ENCODE data around the gene PACS1. TPM values are rescaled to one million over a fixed set of nuclear protein-coding genes. Genes with fewer than 3 reads are reported as not detected.

Gene PACS1
- total RNA-seq, 1 experiment from 2014 or later = 33.5 TPM

DNA sequence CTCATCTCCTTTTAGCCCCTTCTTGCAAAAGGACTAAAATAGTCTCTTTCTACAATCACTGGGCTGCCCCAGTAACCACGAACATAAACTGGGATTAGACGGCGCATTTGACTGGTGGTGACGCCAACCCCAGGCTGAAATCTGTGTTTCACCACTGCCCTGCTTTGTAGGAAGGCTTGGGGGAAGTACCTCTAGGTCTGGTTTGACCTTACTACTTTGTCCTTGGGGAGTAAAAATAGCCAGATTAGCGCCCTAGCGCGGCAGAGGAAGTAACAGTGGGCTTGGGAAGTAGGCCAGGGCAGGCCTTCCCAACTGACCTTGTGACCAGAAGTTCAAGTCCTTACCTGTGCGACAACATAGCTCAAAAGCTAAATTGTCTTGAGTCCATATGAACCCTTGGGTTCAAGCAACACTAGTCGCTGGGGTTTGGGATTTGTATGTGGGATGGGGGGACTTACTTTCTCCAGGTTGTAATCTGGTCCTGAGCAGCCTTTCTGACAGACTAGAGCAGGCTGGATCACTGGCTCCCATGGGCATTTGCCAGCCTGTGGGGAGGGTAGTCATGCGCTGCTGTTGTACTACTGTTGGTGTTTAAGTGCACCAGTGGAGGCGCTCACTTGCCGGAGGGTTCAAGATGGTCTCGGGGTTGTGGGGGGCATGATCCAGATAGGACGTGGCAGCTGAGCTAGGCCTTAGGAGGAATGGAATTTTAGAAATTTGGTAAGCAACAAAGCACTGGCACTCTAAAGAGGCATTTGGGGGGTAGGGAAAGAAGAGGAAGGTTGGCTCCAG lies 953 bp upstream of the PACS1 start:
- TF ChIP-seq, protein P1, sequence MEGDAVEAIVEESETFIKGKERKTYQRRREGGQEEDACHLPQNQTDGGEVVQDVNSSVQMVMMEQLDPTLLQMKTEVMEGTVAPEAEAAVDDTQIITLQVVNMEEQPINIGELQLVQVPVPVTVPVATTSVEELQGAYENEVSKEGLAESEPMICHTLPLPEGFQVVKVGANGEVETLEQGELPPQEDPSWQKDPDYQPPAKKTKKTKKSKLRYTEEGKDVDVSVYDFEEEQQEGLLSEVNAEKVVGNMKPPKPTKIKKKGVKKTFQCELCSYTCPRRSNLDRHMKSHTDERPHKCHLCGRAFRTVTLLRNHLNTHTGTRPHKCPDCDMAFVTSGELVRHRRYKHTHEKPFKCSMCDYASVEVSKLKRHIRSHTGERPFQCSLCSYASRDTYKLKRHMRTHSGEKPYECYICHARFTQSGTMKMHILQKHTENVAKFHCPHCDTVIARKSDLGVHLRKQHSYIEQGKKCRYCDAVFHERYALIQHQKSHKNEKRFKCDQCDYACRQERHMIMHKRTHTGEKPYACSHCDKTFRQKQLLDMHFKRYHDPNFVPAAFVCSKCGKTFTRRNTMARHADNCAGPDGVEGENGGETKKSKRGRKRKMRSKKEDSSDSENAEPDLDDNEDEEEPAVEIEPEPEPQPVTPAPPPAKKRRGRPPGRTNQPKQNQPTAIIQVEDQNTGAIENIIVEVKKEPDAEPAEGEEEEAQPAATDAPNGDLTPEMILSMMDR (IDR thresholded peaks at IDR 0.05; ENCODE audit: unreplicated experiment) = no peak
- BruUV-seq (replicated peaks) = no TSS peak
- H3K9me3 Mint-ChIP-seq (ENCODE audit: unreplicated experiment) = no peaks in the 10 kb centered on the region
- POLR2A ChIA-PET = interaction anchor here (0.6 to 5.0 kb wide), 6 partner anchors 12 to 180 kb away, joined by 3 to 69 read pairs (median 3); partner anchors contain the start of genes FOSL1 and SF3B2
- H3K4me1 Mint-ChIP-seq (ENCODE audit: insufficient read depth, unreplicated experiment) = peaks cover 43% of the 10 kb centered on the region
- no peaks in the 10 kb centered on the region for H3K27me3 Mint-ChIP-seq (ENCODE audit: insufficient read depth, unreplicated experiment)
- H3K4me3 Mint-ChIP-seq (ENCODE audit: unreplicated experiment) = peak overlapping the region; percentile 71
- intact Hi-C loops (cut with micrococcal nuclease) = loop anchor here (1.0 kb wide), 2 partner anchors 65 to 189 kb away; no protein-coding TSS in a partner anchor
- H3K36me3 Mint-ChIP-seq (ENCODE audit: insufficient read depth, unreplicated experiment) = peaks cover 54% of the 10 kb centered on the region
- DNase-seq (ENCODE audit: unreplicated experiment) = peak; percentile 40
- peak overlapping the region; percentile 83 for H3K27ac Mint-ChIP-seq (ENCODE audit: low read depth, unreplicated experiment)
- CTCF ChIA-PET = interaction anchor here (0.6 to 3.8 kb wide), 28 partner anchors 8 to 737 kb away, joined by 3 to 75 read pairs (median 4); partner anchors contain the start of genes CST6, SF3B2 and YIF1A

DNA sequence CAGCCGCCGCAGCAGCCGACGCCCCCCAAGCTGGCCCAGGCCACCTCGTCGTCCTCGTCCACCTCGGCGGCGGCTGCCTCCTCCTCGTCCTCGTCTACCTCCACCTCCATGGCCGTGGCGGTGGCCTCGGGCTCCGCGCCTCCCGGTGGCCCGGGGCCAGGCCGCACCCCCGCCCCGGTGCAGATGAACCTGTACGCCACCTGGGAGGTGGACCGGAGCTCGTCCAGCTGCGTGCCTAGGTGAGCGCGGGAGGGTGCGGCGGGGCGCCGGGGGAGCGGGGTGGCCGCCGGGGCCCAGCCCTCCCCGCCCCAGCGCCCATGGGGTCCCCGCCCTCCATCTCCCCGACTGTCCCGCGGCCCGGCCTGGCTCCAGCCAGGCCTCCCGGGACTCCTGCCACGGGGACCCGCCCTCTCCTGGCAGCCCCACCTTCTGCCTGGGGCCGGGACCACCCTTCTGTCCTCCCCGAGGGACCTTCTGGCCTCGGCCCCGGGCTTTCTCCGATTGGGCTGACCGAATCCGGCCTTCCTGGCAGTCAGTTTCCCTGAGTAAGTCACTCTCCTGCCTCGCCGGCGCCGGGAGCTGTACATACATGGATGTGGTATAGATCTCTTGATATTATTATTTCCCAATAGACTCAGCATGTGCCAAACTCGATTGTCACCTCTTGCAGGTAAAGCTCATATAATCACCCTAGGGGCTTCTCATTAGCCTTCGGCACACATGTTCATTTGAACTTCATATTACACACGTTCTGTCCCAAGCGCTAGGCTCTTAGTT lies 720 bp downstream of the PACS1 start:
- H3K27ac Mint-ChIP-seq (ENCODE audit: low read depth, unreplicated experiment) = peak overlapping the region; percentile 51
- no peaks in the 10 kb centered on the region for H3K9me3 Mint-ChIP-seq (ENCODE audit: unreplicated experiment)
- ChIA-PET POLR2A (interaction anchor here (0.6 to 5.0 kb wide), 20 partner anchors 9 to 996 kb away, joined by 3 to 69 read pairs (median 5); partner anchors contain the start of genes CST6, PCNX3, SF3B2 and YIF1A), CTCF (interaction anchor here (0.6 to 1.5 kb wide), 5 partner anchors 11 to 1739 kb away, joined by 3 to 6 read pairs (median 3); no protein-coding TSS in a partner anchor)
- H3K36me3 Mint-ChIP-seq (ENCODE audit: insufficient read depth, unreplicated experiment) = peaks cover 51% of the 10 kb centered on the region
- no TSS peak for BruUV-seq (replicated peaks)
- peak overlapping the region; percentile 86 for H3K4me3 Mint-ChIP-seq (ENCODE audit: unreplicated experiment)
- intact Hi-C loops (cut with micrococcal nuclease) = no loop called here
- DNase-seq (ENCODE audit: unreplicated experiment) = peak; percentile 46
- TF ChIP-seq, protein P1 (IDR thresholded peaks at IDR 0.05; ENCODE audit: unreplicated experiment) = no peak
- H3K4me1 Mint-ChIP-seq (ENCODE audit: insufficient read depth, unreplicated experiment) = peaks cover 40% of the 10 kb centered on the region
- H3K27me3 Mint-ChIP-seq (ENCODE audit: insufficient read depth, unreplicated experiment) = no peaks in the 10 kb centered on the region

DNA sequence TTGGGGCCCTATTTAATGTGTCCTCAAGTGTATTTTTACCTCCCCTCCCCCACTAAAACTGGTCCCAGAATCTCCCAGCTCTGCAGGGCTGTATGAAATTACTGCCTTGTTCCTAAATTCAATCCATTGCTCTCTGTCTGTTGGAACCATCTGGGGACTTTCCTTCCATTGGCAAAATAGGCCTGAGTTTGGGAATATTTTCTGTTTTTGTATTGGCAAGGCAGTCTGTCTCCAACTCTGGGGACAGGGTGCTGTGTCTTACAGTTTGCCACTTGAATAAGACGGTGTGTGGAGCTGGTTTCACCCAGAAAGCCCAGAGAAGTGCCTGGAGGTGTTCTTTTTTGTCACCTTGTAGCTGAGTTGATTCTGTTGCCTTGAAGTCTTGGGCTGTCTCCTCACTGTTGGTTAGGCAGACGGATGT lies 1.3 kb downstream of the PACS1 start:
- H3K27me3 Mint-ChIP-seq (ENCODE audit: insufficient read depth, unreplicated experiment) = no peaks in the 10 kb centered on the region
- ChIA-PET CTCF (interaction anchor here (0.7 to 1.5 kb wide), 5 partner anchors 10 to 502 kb away, joined by 3 to 6 read pairs (median 3); no protein-coding TSS in a partner anchor), POLR2A (interaction anchor here (0.6 to 5.0 kb wide), 18 partner anchors 8 to 996 kb away, joined by 3 to 69 read pairs (median 5); partner anchors contain the start of genes CST6, SF3B2 and YIF1A)
- peaks cover 48% of the 10 kb centered on the region for H3K36me3 Mint-ChIP-seq (ENCODE audit: insufficient read depth, unreplicated experiment)
- no peaks in the 10 kb centered on the region for H3K9me3 Mint-ChIP-seq (ENCODE audit: unreplicated experiment)
- TF ChIP-seq, protein P1 (IDR thresholded peaks at IDR 0.05; ENCODE audit: unreplicated experiment) = no peak
- peak overlapping the region; percentile 51 for H3K27ac Mint-ChIP-seq (ENCODE audit: low read depth, unreplicated experiment)
- peak overlapping the region; percentile 86 for H3K4me3 Mint-ChIP-seq (ENCODE audit: unreplicated experiment)
- no TSS peak for BruUV-seq (replicated peaks)
- intact Hi-C loops (cut with micrococcal nuclease) = no loop called here
- peaks cover 40% of the 10 kb centered on the region for H3K4me1 Mint-ChIP-seq (ENCODE audit: insufficient read depth, unreplicated experiment)
- no peak for DNase-seq (ENCODE audit: unreplicated experiment)

Measured in MCF 10A (cell line).